GM18499 (cell line): ENCODE results near the gene NR6A1.

Experiments
- ATAC-seq: cut with Tn5 transposase; IDR thresholded peaks from one replicate; pipeline ENCODE4 v1.9.1; 2021; ENCODE audit warnings: moderate number of reproducible peaks; ENCODE audit not compliant: insufficient read depth, unreplicated experiment

NR6A1 gene

DNA sequence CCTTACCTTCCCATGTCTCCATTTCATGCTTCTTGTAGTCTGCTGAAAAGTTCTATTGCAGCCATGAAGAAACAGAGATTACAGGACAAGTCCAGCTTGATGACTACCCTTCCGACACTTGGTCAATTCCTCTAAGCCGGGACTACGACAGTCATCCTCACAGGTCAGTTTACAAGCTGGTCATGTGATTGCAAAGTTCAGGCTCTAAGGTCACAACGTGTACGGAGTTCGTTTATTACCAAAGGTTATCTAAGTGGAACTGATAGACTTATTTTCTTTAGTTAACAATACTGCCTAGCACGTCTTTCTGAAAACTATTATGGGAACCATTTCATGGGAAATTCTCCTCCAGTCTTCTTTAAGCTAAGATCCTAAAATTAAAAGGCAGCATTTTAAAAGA is 175.4 kb downstream of the NR6A1 start:
- no peak for ATAC-seq

DNA sequence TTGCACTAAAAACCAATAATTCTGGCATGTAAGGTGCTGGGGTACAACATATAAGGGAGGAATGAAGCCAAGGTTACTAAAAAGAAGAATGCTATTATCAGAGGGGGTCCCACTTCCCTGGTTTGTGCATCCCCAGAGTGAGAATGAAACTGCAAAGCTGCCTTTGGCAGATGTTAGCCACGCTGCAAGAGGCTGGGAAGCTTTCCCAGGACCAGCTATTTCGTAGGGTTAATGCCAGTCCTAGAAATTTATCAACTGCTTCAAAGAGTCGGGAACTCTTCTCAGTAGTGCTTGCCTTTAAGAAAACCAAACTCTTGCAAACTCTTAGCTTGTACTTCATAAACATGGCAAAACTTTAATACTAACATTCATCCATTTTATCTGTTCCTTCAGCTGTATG is 176.4 kb downstream of the NR6A1 start:
- ATAC-seq, result no peak

DNA sequence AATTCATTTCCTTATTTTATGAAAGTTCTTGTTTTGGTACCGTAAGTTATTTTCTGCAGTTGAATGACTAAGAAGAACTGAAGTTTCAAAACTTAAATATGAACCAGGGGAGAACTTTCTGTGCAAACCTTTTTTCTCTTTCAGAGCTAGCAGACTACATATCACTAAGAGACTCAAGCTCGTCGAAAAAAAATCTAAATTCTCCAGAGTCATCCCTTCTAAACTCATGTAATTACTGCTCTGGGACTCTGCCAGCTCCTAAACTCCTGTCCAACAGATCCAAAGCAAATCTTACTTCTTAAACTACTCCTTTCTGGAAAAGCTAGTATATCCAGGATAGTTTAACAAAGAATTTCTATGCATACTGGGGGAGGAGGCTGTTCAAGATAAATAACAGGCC is 176.9 kb downstream of the NR6A1 start:
- ATAC-seq, result no peak

- ATAC-seq, result no peak
These were observed 177.5 kb downstream of the NR6A1 start for GRCh38 chr9:124593651-124594058.

- no peak for ATAC-seq
These were observed 177.9 kb downstream of the NR6A1 start for GRCh38 chr9:124593200-124593599.

- no peak for ATAC-seq
These were observed 180.0 kb downstream of the NR6A1 start for GRCh38 chr9:124590889-124591641.

DNA sequence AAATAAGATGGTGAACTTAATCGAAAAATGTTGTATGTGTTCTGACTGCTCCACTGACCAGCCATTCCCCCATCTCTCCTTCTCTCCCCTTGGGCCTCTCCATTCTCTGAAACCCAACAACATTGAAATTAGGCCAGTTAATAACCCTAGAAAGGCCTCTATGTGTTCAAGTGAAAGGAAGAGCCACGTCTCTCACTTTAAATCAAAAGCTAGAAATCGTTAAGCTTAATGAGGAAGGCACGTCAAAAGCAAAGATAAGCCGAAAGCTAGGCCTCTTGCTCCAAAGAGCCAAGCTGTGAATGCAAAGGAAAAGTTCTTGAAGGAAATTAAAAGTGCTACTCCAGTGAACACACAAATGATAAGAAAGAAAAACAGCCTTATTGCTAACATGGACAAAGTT is 186.5 kb downstream of the NR6A1 start:
- no peak for ATAC-seq

- no peak for ATAC-seq
These were observed 188.0 kb downstream of the NR6A1 start for GRCh38 chr9:124583134-124583533.

DNA sequence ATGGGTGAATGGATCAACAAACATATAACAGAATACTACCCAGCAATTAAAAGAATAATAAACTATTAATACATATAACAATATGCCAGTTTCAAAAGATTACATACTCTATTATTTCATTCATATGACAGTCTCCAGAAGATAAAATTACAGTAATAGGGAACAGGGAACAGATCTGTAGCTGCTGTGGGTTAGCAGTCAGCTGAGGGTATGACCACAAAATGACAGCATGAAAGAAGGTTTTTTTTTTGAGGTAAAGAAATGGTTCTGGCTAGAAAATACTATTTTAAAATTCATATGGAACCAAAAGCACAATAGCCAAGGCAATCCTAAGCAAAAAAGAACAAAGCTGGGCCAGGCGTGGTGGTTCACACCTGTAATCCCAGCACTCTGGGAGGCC is 190.9 kb downstream of the NR6A1 start:
- ATAC-seq, result no peak

GRCh38 chr9:124576751-124577150 is 194.4 kb downstream of the NR6A1 start:
- no peak for ATAC-seq

DNA sequence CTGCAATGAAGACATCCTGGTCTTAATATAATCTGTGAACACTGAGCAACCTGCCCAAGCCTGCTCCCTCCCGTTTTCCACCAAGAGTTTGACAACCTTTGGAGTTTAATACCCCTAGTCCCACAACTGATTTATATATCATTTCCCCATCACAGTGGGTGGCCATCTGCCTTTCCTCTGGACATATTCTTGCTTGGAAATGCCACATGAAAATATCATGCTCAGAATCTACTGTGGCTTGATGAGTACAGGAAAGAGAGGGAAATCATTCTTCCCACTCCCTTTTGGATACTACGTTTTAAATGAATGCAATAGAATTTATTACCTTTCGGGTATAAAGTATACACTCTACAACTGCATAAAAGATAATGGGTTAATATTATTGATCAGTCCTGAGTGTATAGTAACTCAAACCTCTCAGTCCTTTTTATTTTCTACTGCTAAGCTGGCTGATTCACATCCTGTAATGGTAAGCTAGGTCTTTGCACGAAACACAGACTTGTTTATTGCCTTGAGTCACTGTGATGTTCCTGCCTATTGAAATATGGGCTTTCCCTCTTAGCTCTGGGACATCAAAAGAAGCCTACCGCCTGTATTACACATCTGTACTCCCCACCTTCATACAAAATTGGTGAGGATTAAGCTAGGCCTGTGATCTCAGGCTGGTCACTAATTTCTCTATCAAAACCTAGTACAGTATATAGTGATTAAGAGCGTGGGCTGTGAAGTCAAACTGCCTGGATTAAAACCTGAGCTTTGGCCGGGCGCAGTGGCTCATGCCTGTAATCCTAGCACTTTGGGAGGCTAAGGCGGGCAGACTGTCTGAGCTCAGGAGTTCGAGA is 196.4 kb downstream of the NR6A1 start:
- ATAC-seq, result no peak

DNA sequence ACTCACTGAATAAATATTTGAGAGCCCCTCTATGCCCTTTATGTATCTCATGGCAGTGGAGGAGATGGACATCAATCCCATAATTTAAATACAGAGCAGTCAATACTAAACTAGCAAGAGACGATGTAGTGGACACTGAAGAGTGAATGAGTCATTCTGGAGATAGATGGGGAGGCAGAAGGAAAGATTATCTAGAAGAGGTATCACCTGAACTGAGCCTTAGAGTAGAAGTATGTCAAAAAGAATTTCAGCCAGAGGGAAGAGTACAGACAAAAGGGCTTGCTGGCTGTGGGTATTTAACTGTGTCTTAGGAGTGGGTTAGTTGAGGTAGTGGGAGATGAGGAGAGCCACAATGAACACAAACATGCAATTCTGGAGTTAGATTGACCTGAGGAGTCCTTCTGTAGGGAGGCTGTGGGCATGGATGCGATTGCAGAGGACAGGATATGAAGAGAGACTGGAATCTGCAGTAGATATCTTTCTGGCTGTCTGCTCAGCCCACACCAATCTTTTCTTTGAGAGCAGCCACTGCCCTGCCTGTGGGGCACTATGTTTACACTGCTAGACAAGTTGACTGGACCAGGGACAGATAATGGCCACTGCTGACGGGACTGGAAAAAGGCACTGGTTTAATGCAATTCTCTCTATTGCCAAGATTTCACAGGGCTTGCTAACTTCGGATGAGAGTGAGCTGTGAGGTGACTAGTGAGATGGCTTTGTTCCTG is 200.0 kb downstream of the NR6A1 start:
- ATAC-seq, result no peak

DNA sequence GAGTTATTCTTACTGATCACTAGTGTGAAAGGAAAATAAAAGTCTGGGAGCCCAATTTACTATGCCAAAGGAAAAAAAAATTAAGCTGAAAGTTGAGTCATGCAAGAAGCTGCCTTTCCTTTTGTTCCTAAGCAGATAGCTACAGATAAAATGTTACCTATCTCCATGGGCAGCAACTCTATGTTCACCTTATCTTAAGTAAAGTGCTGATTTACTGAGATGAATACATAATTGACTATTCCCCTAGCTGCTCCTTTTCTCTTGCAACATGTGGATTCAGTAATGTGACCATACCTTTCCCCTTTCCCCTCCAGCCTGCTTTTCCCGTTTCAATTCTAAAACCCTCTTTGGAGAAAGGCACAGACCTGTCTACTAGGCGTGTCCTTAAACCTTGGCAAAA is 201.2 kb downstream of the NR6A1 start:
- ATAC-seq, result no peak

DNA sequence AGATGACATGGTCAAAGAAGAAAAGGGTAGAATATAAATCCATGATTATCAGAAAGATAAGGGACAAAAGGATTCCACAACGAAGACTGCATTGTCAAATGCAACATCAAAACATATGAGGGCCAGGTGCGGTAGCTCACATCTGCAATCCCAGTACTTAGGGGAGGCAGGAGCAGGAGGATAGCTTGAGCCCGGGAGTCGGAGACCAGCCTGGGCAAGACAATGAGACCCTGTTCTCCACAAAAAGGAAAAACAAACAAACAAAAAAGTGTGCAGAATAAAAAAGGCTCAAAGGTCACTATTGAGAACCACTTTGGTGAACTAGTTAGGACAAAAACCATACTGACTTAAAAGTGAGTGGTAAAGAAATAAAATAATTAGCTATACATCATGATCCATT is 203.7 kb downstream of the NR6A1 start:
- ATAC-seq, result no peak

GRCh38 chr9:124562328-124562727 is 208.8 kb downstream of the NR6A1 start:
- ATAC-seq, result no peak

- ATAC-seq, result no peak
These were observed 211.2 kb downstream of the NR6A1 start for GRCh38 chr9:124559871-124560270.

- ATAC-seq, result no peak
These were observed 212.2 kb downstream of the NR6A1 start for GRCh38 chr9:124558777-124559470.

GRCh38 chr9:124557895-124558294 is 213.2 kb downstream of the NR6A1 start:
- no peak for ATAC-seq

- no peak for ATAC-seq
These were observed 216.1 kb downstream of the NR6A1 start for GRCh38 chr9:124555043-124555442.

DNA sequence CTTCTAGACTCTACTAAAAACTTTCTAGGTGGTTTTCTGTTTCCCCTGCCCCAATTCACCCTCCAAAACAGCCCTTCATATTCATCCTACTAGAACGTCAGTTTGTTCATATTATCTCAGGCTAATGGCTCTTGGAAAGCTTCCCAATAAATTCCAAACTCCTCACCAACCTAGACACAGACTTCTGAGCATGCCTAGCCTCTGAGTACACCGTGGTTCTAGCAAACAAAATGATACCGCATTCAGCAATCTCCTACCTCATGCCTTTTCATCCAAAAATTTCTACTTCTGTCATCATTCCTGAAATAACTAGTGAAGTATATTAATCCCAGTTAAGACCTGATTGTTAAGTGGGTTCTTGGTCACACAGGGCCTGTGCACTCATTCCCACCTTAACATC is 217.4 kb downstream of the NR6A1 start:
- ATAC-seq, result no peak

GRCh38 chr9:124552273-124552605 is 218.9 kb downstream of the NR6A1 start:
- no peak for ATAC-seq
